Measurements from ENCODE around the gene TENM3. TPM values are rescaled to one million over a fixed set of nuclear protein-coding genes. Genes with fewer than 3 reads are reported as not detected.

TENM3 gene
- total and polyA plus RNA-seq, 3 donors from 2014 or later, result 10.9 to 42.7 (median 42.2) TPM

GRCh38 chr4:182642831-182643230, 399.6 kb downstream of the TENM3 start:
- Histone ChIP-seq H3K9me3 (no peaks in the 10 kb centered on the region), H3K4me3 (no peak overlapping the region), H3K27me3 (no peaks in the 10 kb centered on the region), H3K36me3 (ENCODE audit: low read depth, missing control alignments) (no peaks in the 10 kb centered on the region), H3K27ac (no peak overlapping the region), H3K4me1 (no peaks in the 10 kb centered on the region)
- TF ChIP-seq CTCF (IDR thresholded peaks at IDR 0.05) (no peak), POLR2A (IDR thresholded peaks at IDR 0.05) (no peak)
- 50 to 62% methylated on average over 2 of the region's 2 CpGs for WGBS, 2 donors
- no peak for DNase-seq
- intact Hi-C loops (cut with DNase I; ENCODE audit: low total_unique reads), result no loop called here

- DNase-seq, result no peak
- Histone ChIP-seq H3K4me1 (no peaks in the 10 kb centered on the region), H3K27me3 (no peaks in the 10 kb centered on the region), H3K36me3 (ENCODE audit: low read depth, missing control alignments) (no peaks in the 10 kb centered on the region), H3K4me3 (no peak overlapping the region), H3K27ac (no peak overlapping the region), H3K9me3 (no peaks in the 10 kb centered on the region)
- WGBS, 2 donors, result 86 to 91% methylated on average over 7 of the region's 7 CpGs
- TF ChIP-seq CTCF (IDR thresholded peaks at IDR 0.05) (no peak), POLR2A (IDR thresholded peaks at IDR 0.05) (no peak)
- intact Hi-C loops (cut with DNase I; ENCODE audit: low total_unique reads), result no loop called here
Measured at GRCh38 chr4:182643801-182644682, 400.8 kb downstream of the TENM3 start.

GRCh38 chr4:182644683-182645050, 401.5 kb downstream of the TENM3 start:
- H3K27ac ChIP-seq, result no peak overlapping the region
- H3K4me1 ChIP-seq, result no peaks in the 10 kb centered on the region
- TF ChIP-seq POLR2A (IDR thresholded peaks at IDR 0.05) (no peak), CTCF (IDR thresholded peaks at IDR 0.05) (no peak)
- intact Hi-C loops (cut with DNase I; ENCODE audit: low total_unique reads), result no loop called here
- whole genome bisulfite sequencing, 2 donors, result 92 to 98% methylated on average over 1 of the region's 1 CpG
- no peaks in the 10 kb centered on the region for H3K36me3 ChIP-seq (ENCODE audit: low read depth, missing control alignments)
- H3K4me3 ChIP-seq, result no peak overlapping the region
- H3K27me3 ChIP-seq, result no peaks in the 10 kb centered on the region
- no peak for DNase-seq
- no peaks in the 10 kb centered on the region for H3K9me3 ChIP-seq

GRCh38 chr4:182645511-182645910, 402.3 kb downstream of the TENM3 start:
- intact Hi-C loops (cut with DNase I; ENCODE audit: low total_unique reads), result no loop called here
- 94 to 100% methylated on average over 1 of the region's 1 CpG for WGBS, 2 donors
- no peak overlapping the region for H3K27ac ChIP-seq
- H3K36me3 ChIP-seq (ENCODE audit: low read depth, missing control alignments), result no peaks in the 10 kb centered on the region
- H3K4me3 ChIP-seq, result no peak overlapping the region
- no peaks in the 10 kb centered on the region for H3K4me1 ChIP-seq
- H3K27me3 ChIP-seq, result no peaks in the 10 kb centered on the region
- TF ChIP-seq POLR2A (IDR thresholded peaks at IDR 0.05) (no peak), CTCF (IDR thresholded peaks at IDR 0.05) (no peak)
- DNase-seq, result no peak
- no peaks in the 10 kb centered on the region for H3K9me3 ChIP-seq

Data from testis (tissue), 3 donors.